ENCODE results near the gene CHST15.

DNA sequence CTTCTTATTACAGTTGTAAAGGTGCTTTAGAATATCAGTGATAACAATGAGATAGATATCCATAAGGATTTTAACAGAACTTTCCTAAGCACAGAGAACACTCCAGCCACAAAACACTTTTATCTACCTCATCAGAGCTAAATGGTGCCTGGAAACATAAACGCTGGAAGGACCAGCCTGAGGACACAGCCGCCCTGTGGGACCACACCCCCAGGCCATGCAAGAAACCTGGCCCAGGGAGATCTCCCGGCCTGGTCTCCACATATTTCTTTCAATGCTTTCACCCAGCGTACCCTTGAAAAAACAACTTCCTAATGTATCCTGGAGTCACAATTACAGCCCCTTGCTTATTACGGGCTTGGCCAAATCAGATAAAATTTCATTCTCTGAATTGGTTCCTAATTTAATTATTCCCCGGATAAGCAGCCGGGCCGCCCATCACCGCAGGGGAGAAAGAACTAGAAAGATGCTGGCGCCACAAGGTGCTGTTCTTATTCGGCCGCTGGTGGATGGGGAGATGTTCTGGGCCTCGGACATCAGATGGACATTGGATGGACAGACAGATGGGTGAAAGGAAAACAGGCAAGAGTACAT, 11.8 kb downstream of the CHST15 start:
- TF ChIP-seq, protein P1, sequence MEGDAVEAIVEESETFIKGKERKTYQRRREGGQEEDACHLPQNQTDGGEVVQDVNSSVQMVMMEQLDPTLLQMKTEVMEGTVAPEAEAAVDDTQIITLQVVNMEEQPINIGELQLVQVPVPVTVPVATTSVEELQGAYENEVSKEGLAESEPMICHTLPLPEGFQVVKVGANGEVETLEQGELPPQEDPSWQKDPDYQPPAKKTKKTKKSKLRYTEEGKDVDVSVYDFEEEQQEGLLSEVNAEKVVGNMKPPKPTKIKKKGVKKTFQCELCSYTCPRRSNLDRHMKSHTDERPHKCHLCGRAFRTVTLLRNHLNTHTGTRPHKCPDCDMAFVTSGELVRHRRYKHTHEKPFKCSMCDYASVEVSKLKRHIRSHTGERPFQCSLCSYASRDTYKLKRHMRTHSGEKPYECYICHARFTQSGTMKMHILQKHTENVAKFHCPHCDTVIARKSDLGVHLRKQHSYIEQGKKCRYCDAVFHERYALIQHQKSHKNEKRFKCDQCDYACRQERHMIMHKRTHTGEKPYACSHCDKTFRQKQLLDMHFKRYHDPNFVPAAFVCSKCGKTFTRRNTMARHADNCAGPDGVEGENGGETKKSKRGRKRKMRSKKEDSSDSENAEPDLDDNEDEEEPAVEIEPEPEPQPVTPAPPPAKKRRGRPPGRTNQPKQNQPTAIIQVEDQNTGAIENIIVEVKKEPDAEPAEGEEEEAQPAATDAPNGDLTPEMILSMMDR (IDR thresholded peaks at IDR 0.05; ENCODE audit: low read depth, low read length, poor library complexity, severe bottlenecking): no peak
- no peak for TF ChIP-seq EZH2phosphoT487 (IDR thresholded peaks at IDR 0.05; ENCODE audit: borderline replicate concordance, low read length)
